HepG2 (cell line): ENCODE measurements around the gene MTR. TPM values are rescaled to one million over a fixed set of nuclear protein-coding genes. Genes with fewer than 3 reads are reported as not detected.

ENCODE experiments used
- ATAC-seq: fragments of 200-7000 bp; cut with Tn5 transposase; 3 replicates; pipeline ENCODE4 v1.9.1; 2020; ENCODE audit warnings: mild to moderate bottlenecking, moderate library complexity
- BruUV-seq: library from RNA; stranded (reverse); fragments of 400-500 nt; replicated peaks from 2 replicates; lab custom pipeline; 2021; lab: Mats Ljungman, UMichigan
- CTCF ChIA-PET: fragments of 300-600 bp; formaldehyde crosslinking; extraction: SDS; loops from one replicate; lab custom pipeline; 2021; ENCODE audit warnings: low total read pairs, inconsistent platforms, low intra/inter-chr PET ratio; lab: Yijun Ruan, JAX
- POLR2A ChIA-PET: fragments of 350-600 bp; sonication (Branson Sonifier 250); formaldehyde crosslinking; loops from one replicate; lab custom pipeline; 2020; ENCODE audit warnings: antibody characterized with exemption, inconsistent platforms; lab: Yijun Ruan, JAX
- DNase-seq: peaks from one replicate; pipeline ENCODE4 v3.0.0-alpha.2; 2015; ENCODE audit warnings: low spot score
- FAIRE-seq: peaks from 3 replicates; lab custom pipeline; 2011; peaks lifted over from hg19 to GRCh38; lab: Jason Lieb, UNC
- H2AFZ ChIP-seq: one replicate; pipeline ENCODE4 v1.6.1; 2011; ENCODE audit warnings: low read length, inconsistent platforms
- H3K27ac ChIP-seq: fragments of 300-600 bp; 3 replicates; pipeline ENCODE4 v1.8.0; 2011; ENCODE audit warnings: mixed run types, mild to moderate bottlenecking, mixed read lengths, low read length, inconsistent platforms; ENCODE audit not compliant: insufficient read depth; ENCODE audit errors: extremely low read length
- H3K27me3 ChIP-seq, 2 experiments: fragments of 200-600 bp in 1 of 2; 2 replicates in 1 of 2; 3 replicates in 1 of 2; pipeline versions ENCODE4 v1.6.0 to v1.8.0; 2011; ENCODE audit warnings: low read length in 2 of 2, mild to moderate bottlenecking in 2 of 2, moderate library complexity in 2 of 2, inconsistent platforms in 1 of 2; ENCODE audit not compliant: insufficient read depth in 2 of 2, control insufficient read depth in 1 of 2
- H3K36me3 ChIP-seq, 2 experiments: fragments of 200-600 bp in 1 of 2; replicated peaks in 1 of 2; 2 replicates in 1 of 2; 3 replicates in 1 of 2; pipeline versions ENCODE4 v1.5.1 to v1.8.0; 2011; ENCODE audit warnings: low read length in 2 of 2, inconsistent platforms in 1 of 2; ENCODE audit not compliant: insufficient read depth in 2 of 2, control insufficient read depth in 1 of 2
- H3K4me1 ChIP-seq: 2 replicates; pipeline ENCODE4 v1.5.1; 2012; ENCODE audit warnings: low read length, inconsistent platforms; ENCODE audit not compliant: insufficient read depth
- H3K4me2 ChIP-seq: 2 replicates; pipeline ENCODE4 v1.6.0; 2011; ENCODE audit warnings: low read depth, low read length, inconsistent platforms
- H3K4me3 ChIP-seq, 3 experiments: fragments of 200-600 bp in 1 of 3; sonication (generic), shearing (Covaris generic) in 1 of 3; replicated peaks in 1 of 3; 2 replicates each; pipeline ENCODE4 v1.5.1; 2011 to 2016; ENCODE audit warnings: low read length in 3 of 3, inconsistent platforms in 2 of 3, low read depth in 2 of 3, mild to moderate bottlenecking in 2 of 3, control low read depth in 1 of 3, mixed read lengths in 1 of 3; ENCODE audit not compliant: insufficient read depth in 1 of 3
- H3K79me2 ChIP-seq: one replicate; pipeline ENCODE4 v1.6.1; 2011; ENCODE audit warnings: low read length, inconsistent platforms; ENCODE audit not compliant: insufficient read depth
- H3K9ac ChIP-seq: 2 replicates; pipeline ENCODE4 v1.6.0; 2011; ENCODE audit warnings: mild to moderate bottlenecking, low read depth, low read length, inconsistent platforms; ENCODE audit not compliant: insufficient read depth
- H3K9me3 ChIP-seq: 2 replicates; pipeline ENCODE4 v1.5.1; 2012; ENCODE audit warnings: mild to moderate bottlenecking, low read length
- H4K20me1 ChIP-seq: 2 replicates; pipeline ENCODE4 v1.6.0; 2011; ENCODE audit warnings: inconsistent platforms, mild to moderate bottlenecking, low read length, moderate library complexity; ENCODE audit not compliant: insufficient read depth
- ARID2 ChIP-seq: sonication (generic); formaldehyde crosslinking; IDR thresholded peaks from 2 replicates; pipeline ENCODE4 v1.8.1; 2022; ENCODE audit warnings: mild to moderate bottlenecking, missing genetic modification reagents, borderline replicate concordance
- DNMT1 ChIP-seq: sonication (generic); formaldehyde crosslinking; IDR thresholded peaks from 2 replicates; pipeline ENCODE4 v1.5.1; 2020; ENCODE audit warnings: mild to moderate bottlenecking, missing genetic modification reagents
- GTF3A ChIP-seq: sonication (generic); formaldehyde crosslinking; conservative IDR thresholded peaks from 2 replicates; pipeline ENCODE4 v1.4.0; 2020; ENCODE audit warnings: mild to moderate bottlenecking, missing genetic modification reagents
- JUN ChIP-seq: sonication (generic); formaldehyde crosslinking; IDR thresholded peaks from 2 replicates; pipeline ENCODE4 v1.4.0; 2020; ENCODE audit warnings: mild to moderate bottlenecking, missing genetic modification reagents
- RARG ChIP-seq: sonication (generic); formaldehyde crosslinking; IDR thresholded peaks from 2 replicates; pipeline ENCODE4 v1.4.0; 2020; ENCODE audit warnings: low read depth, mild to moderate bottlenecking, missing genetic modification reagents
- RXRA ChIP-seq: sonication (generic); formaldehyde crosslinking; IDR thresholded peaks from 2 replicates; pipeline ENCODE4 v1.5.1; 2020; ENCODE audit warnings: missing genetic modification reagents
- ZFP91 ChIP-seq: sonication (generic); formaldehyde crosslinking; IDR thresholded peaks from 2 replicates; pipeline ENCODE4 v1.9.0; 2022; ENCODE audit warnings: missing genetic modification reagents, mild to moderate bottlenecking, borderline replicate concordance
- ZNF317 ChIP-seq: sonication (generic); formaldehyde crosslinking; IDR thresholded peaks from 2 replicates; pipeline ENCODE4 v1.5.0; 2020; ENCODE audit warnings: mild to moderate bottlenecking, missing genetic modification reagents
- ZNF543 ChIP-seq: sonication (generic); formaldehyde crosslinking; IDR thresholded peaks from 2 replicates; pipeline ENCODE4 v1.4.0; 2020; ENCODE audit warnings: mild to moderate bottlenecking, missing genetic modification reagents
- ZUFSP ChIP-seq: sonication (generic); formaldehyde crosslinking; IDR thresholded peaks from 2 replicates; pipeline ENCODE4 v1.9.0; 2021; ENCODE audit warnings: missing genetic modification reagents, mild to moderate bottlenecking, borderline replicate concordance
- WGBS: methylation state at CpG from one replicate; pipeline ENCODE4 v1.1.6; 2017; ENCODE audit warnings: low lambda C conversion rate; 5-methylcytosine and 5-hydroxymethylcytosine counted together
- in situ Hi-C: cut with HindIII; loops from 2 replicates; pipeline ENCODE4 v1.10.0; 2017; ENCODE audit warnings: low pct_unique_long_range_greater_than_20kb; ENCODE audit not compliant: extremely low pct_ligation_motif_present
- intact Hi-C: fragments of 100-400 bp; cut with micrococcal nuclease; formaldehyde crosslinking; loops from one replicate; pipeline ENCODE4 v1.10.0; 2022; ENCODE audit not compliant: unreplicated experiment
- polyA plus RNA-seq, 8 experiments: library from polyadenylated mRNA; depleted of rRNA in 3 of 8; stranded (reverse) in 7 of 8; unstranded in 1 of 8; fragments of >200 nt; fragmentation: Illumina TruSeq in 4 of 8; extraction: Trizol in 4 of 8; gene quantifications; 2 replicates each; pipeline versions ENCODE4 v1.2.1 to v1.2.3, GENCODE V29; 2011 to 2016; ENCODE audit warnings: low read depth in 4 of 8, missing spikeins in 1 of 8, mixed read lengths in 1 of 8; ENCODE audit not compliant: insufficient read depth in 1 of 8
- total RNA-seq, 5 experiments: library from RNA; depleted of rRNA; stranded (reverse); fragments of >200 nt; fragmentation: Illumina TruSeq; extraction: Trizol; gene quantifications; 2 replicates each; pipeline ENCODE4 v1.2.3, GENCODE V29; 2016; ENCODE audit warnings: low read depth in 1 of 5

The MTR gene
- total and polyA plus RNA-seq, 2 of the 13 experiments (the other 11 are each of a cell fraction or from before 2014, with no cell fraction given): 16.3 to 36.1 TPM

GRCh38 chr1:236952246-236953003 is 157.3 kb downstream of the MTR start:
- Histone ChIP-seq H3K4me3 (no peak overlapping the region), H3K9me3 (no peaks in the 10 kb centered on the region), H3K79me2 (no peaks in the 10 kb centered on the region), H3K27ac (no peak overlapping the region), H2AFZ (no peak overlapping the region), H3K4me1 (no peaks in the 10 kb centered on the region), H3K27me3 (peaks cover 0 to 5% of the 10 kb centered on the region in 2 experiments; a peak in 2 of 5 replicates), H4K20me1 (no peaks in the 10 kb centered on the region), H3K36me3 (no peaks in the 10 kb centered on the region)
- in situ Hi-C loops: no loop called here
- intact Hi-C loops: no loop called here
- DNase-seq (no peak), FAIRE-seq (no peak), ATAC-seq (no peak)
- POLR2A ChIA-PET: no interaction called here
- no TSS peak for BruUV-seq
- WGBS: 11% methylated on average over 9 of the region's 9 CpGs
- TF ChIP-seq ARID2 (CRISPR knock-in tag): no peak
- no peak for TF ChIP-seq ZNF317 (CRISPR knock-in tag)
- no peak for TF ChIP-seq RXRA (CRISPR knock-in tag)
- no peak for TF ChIP-seq JUN (CRISPR knock-in tag)
- TF ChIP-seq RARG (CRISPR knock-in tag): no peak
- no peak for TF ChIP-seq DNMT1
- no peak for TF ChIP-seq GTF3A (CRISPR knock-in tag)
- no peak for TF ChIP-seq ZFP91 (CRISPR knock-in tag)
- no peak for TF ChIP-seq ZUFSP (CRISPR knock-in tag)
- no peak for TF ChIP-seq ZNF543 (CRISPR knock-in tag)
- TF ChIP-seq, all 625 proteins: peak for 0
- CTCF ChIA-PET: no interaction called here
- Histone ChIP-seq H3K9ac (no peak overlapping the region), H3K4me2 (no peak overlapping the region)
